Activated naive CD8-positive, alpha-beta T cell (primary cell): Measurements from ENCODE around the gene URAD.

Experiments used
- H3K27ac Mint-ChIP-seq: one replicate; pipeline ENCODE4 v1.8.0; 2021; ENCODE audit warnings: mixed read lengths
- H3K27me3 Mint-ChIP-seq: one replicate; pipeline ENCODE4 v1.8.0; 2021; ENCODE audit warnings: mixed read lengths
- H3K36me3 Mint-ChIP-seq: one replicate; pipeline ENCODE4 v1.8.0; 2021; ENCODE audit warnings: mixed read lengths
- H3K4me1 Mint-ChIP-seq: one replicate; pipeline ENCODE4 v1.8.0; 2021; ENCODE audit warnings: low read depth, mixed read lengths
- H3K4me3 Mint-ChIP-seq: one replicate; pipeline ENCODE4 v1.8.0; 2021; ENCODE audit warnings: mild to moderate bottlenecking, mixed read lengths
- H3K9me3 Mint-ChIP-seq: one replicate; pipeline ENCODE4 v1.8.0; 2021; ENCODE audit warnings: low read depth, mixed read lengths

Gene URAD

GRCh38 chr13:27961227-27962085, 27.0 kb downstream of the URAD start:
- Mint-ChIP-seq H3K4me1 (peaks cover 12% of the 10 kb centered on the region), H3K27ac (no peak overlapping the region), H3K9me3 (no peaks in the 10 kb centered on the region), H3K36me3 (no peaks in the 10 kb centered on the region), H3K27me3 (peaks cover 45% of the 10 kb centered on the region), H3K4me3 (peak overlapping the region; percentile 20)

GRCh38 chr13:27960362-27961226, 27.9 kb downstream of the URAD start:
- Mint-ChIP-seq H3K36me3 (no peaks in the 10 kb centered on the region), H3K27ac (no peak overlapping the region), H3K4me1 (peaks cover 8% of the 10 kb centered on the region), H3K4me3 (peak overlapping the region; percentile 67), H3K27me3 (peaks cover 42% of the 10 kb centered on the region), H3K9me3 (no peaks in the 10 kb centered on the region)

GRCh38 chr13:27959976-27960361, 28.5 kb downstream of the URAD start:
- Mint-ChIP-seq H3K9me3 (no peaks in the 10 kb centered on the region), H3K4me1 (peaks cover 11% of the 10 kb centered on the region), H3K4me3 (peak overlapping the region; percentile 56), H3K36me3 (no peaks in the 10 kb centered on the region), H3K27ac (no peak overlapping the region), H3K27me3 (peaks cover 43% of the 10 kb centered on the region)

GRCh38 chr13:27956576-27957300, 31.8 kb downstream of the URAD start:
- no peak overlapping the region for H3K4me3 Mint-ChIP-seq
- no peaks in the 10 kb centered on the region for H3K9me3 Mint-ChIP-seq
- H3K27ac Mint-ChIP-seq: no peak overlapping the region
- no peaks in the 10 kb centered on the region for H3K36me3 Mint-ChIP-seq
- peaks cover 38% of the 10 kb centered on the region for H3K27me3 Mint-ChIP-seq
- H3K4me1 Mint-ChIP-seq: peaks cover 22% of the 10 kb centered on the region

GRCh38 chr13:27955014-27955591, 33.4 kb downstream of the URAD start:
- Mint-ChIP-seq H3K4me1 (peaks cover 18% of the 10 kb centered on the region), H3K27me3 (peaks cover 43% of the 10 kb centered on the region), H3K27ac (no peak overlapping the region), H3K36me3 (no peaks in the 10 kb centered on the region), H3K4me3 (peak overlapping the region; percentile 52), H3K9me3 (peaks cover 3% of the 10 kb centered on the region)

GRCh38 chr13:27954406-27954851, 34.1 kb downstream of the URAD start:
- Mint-ChIP-seq H3K4me1 (peaks cover 16% of the 10 kb centered on the region), H3K27me3 (peaks cover 44% of the 10 kb centered on the region), H3K36me3 (peaks cover 2% of the 10 kb centered on the region), H3K9me3 (peaks cover 6% of the 10 kb centered on the region), H3K27ac (no peak overlapping the region), H3K4me3 (peak overlapping the region; percentile 82)

GRCh38 chr13:27953676-27954405, 34.7 kb downstream of the URAD start:
- Mint-ChIP-seq H3K9me3 (peaks cover 6% of the 10 kb centered on the region), H3K4me1 (peaks cover 16% of the 10 kb centered on the region), H3K4me3 (peak overlapping the region; percentile 82), H3K27me3 (peaks cover 41% of the 10 kb centered on the region), H3K27ac (no peak overlapping the region), H3K36me3 (peaks cover 2% of the 10 kb centered on the region)

GRCh38 chr13:27952876-27953675, 35.4 kb downstream of the URAD start:
- H3K4me1 Mint-ChIP-seq: peaks cover 16% of the 10 kb centered on the region
- H3K4me3 Mint-ChIP-seq: peak overlapping the region; percentile 75
- H3K36me3 Mint-ChIP-seq: peaks cover 2% of the 10 kb centered on the region
- H3K9me3 Mint-ChIP-seq: peaks cover 6% of the 10 kb centered on the region
- no peak overlapping the region for H3K27ac Mint-ChIP-seq
- peaks cover 39% of the 10 kb centered on the region for H3K27me3 Mint-ChIP-seq

- peaks cover 12% of the 10 kb centered on the region for H3K27me3 Mint-ChIP-seq
- H3K36me3 Mint-ChIP-seq: no peaks in the 10 kb centered on the region
- H3K4me3 Mint-ChIP-seq: no peak overlapping the region
- peaks cover 11% of the 10 kb centered on the region for H3K9me3 Mint-ChIP-seq
- no peaks in the 10 kb centered on the region for H3K4me1 Mint-ChIP-seq
- H3K27ac Mint-ChIP-seq: no peak overlapping the region
Measured at GRCh38 chr13:27942972-27943371, 45.5 kb downstream of the URAD start.

GRCh38 chr13:27933580-27934328, 54.7 kb downstream of the URAD start:
- peaks cover 24% of the 10 kb centered on the region for H3K27me3 Mint-ChIP-seq
- H3K4me1 Mint-ChIP-seq: peaks cover 2% of the 10 kb centered on the region
- no peak overlapping the region for H3K4me3 Mint-ChIP-seq
- no peak overlapping the region for H3K27ac Mint-ChIP-seq
- no peaks in the 10 kb centered on the region for H3K9me3 Mint-ChIP-seq
- no peaks in the 10 kb centered on the region for H3K36me3 Mint-ChIP-seq

GRCh38 chr13:27933118-27933517, 55.4 kb downstream of the URAD start:
- Mint-ChIP-seq H3K27me3 (peaks cover 27% of the 10 kb centered on the region), H3K4me1 (peaks cover 2% of the 10 kb centered on the region), H3K27ac (no peak overlapping the region), H3K36me3 (no peaks in the 10 kb centered on the region), H3K4me3 (no peak overlapping the region), H3K9me3 (no peaks in the 10 kb centered on the region)

GRCh38 chr13:27929868-27930267, 58.6 kb downstream of the URAD start:
- H3K36me3 Mint-ChIP-seq: no peaks in the 10 kb centered on the region
- H3K4me3 Mint-ChIP-seq: no peak overlapping the region
- no peak overlapping the region for H3K27ac Mint-ChIP-seq
- peaks cover 26% of the 10 kb centered on the region for H3K4me1 Mint-ChIP-seq
- peaks cover 50% of the 10 kb centered on the region for H3K27me3 Mint-ChIP-seq
- no peaks in the 10 kb centered on the region for H3K9me3 Mint-ChIP-seq
